Urothelium cell line (cell line): ENCODE data around the gene PRRT2.

Experiments used
- DNase-seq: peaks from one replicate; pipeline ENCODE4 v3.0.0; 2011; ENCODE audit warnings: low spot score, mixed read lengths
- FAIRE-seq: peaks from 2 replicates; lab custom pipeline; 2011; peaks lifted over from hg19 to GRCh38; lab: Jason Lieb, UNC

Gene PRRT2

DNA sequence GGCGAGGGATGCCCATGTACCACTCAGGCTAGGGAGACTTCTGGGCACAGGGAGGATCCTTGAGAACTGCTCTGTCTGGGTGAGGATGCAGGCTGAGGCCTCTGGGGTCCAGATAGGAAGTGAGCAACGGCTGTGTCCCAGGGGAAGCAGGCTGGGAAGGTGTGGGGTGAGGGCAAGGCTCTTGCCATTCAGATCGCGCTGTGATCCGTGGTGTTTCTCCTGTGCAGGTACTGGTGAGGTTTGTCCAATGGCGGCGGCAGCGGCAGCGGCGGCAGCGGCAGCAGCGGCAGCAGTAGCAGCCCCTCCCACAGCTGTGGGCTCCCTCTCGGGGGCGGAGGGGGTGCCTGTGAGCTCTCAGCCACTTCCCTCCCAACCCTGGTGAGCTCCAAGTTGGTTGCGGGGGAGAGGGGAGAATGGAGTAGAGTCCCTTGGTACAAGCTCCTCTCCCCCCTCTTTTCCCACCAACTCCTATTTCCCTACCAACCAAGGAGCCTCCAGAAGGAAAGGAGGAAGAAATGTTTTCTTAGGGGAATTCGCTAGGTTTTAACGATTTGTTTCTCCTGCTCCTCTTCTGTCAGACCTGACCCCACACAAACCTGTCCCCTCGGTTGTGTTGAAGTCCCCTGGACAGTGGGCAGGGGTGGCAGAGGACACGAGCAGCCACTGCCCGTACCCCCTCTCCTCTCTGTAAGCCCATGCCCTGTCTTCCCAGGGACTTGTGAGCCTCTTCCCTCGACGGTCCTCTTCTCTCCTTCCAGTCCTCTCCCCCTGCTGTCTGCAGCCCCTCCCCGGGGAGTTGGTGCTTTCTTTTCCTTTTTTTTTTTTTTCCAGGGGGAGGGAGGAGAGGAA, 1.9 kb upstream of the PRRT2 start:
- DNase-seq (no peak), FAIRE-seq (no peak)

- DNase-seq (no peak), FAIRE-seq (no peak)
Observed at GRCh38 chr16:29810699-29811169, 1.3 kb upstream of the PRRT2 start.

DNA sequence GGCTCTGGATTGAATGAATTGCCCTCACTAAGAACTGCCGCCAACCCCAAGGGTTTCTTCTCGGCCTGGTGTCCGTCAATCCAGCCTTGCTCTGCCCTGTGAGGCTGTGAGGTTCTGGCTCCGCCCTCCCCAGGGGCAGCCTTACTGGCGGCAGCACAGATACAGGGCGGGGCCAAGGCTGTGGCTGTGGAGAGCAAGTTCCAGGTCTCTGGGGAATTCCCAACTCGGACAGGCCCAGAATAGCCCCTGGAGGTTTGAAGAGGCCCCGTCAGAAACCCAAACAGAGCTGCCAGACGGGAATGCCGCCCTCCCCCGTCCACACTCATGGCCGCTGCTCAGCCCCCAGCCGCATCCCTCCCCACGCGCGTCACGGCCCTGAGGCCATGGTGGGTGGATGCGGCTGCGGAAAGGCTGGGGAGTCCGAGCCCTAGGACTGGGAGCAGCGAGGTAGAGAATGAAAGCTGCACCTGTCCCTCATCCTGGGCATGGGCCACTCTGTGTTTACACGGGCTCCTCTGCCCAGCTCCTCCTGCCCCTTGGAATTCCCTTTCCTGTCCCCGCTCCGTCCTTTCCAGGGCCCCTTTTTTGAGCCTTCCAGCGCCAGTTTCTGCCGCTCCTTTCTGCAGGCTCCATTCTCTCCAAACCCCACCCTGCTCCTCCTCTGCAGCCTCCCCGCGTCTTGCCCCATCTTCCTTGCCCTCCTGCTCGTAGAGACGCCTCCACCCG, 660 bp upstream of the PRRT2 start:
- DNase-seq (peak; percentile 87), FAIRE-seq (no peak)

DNA sequence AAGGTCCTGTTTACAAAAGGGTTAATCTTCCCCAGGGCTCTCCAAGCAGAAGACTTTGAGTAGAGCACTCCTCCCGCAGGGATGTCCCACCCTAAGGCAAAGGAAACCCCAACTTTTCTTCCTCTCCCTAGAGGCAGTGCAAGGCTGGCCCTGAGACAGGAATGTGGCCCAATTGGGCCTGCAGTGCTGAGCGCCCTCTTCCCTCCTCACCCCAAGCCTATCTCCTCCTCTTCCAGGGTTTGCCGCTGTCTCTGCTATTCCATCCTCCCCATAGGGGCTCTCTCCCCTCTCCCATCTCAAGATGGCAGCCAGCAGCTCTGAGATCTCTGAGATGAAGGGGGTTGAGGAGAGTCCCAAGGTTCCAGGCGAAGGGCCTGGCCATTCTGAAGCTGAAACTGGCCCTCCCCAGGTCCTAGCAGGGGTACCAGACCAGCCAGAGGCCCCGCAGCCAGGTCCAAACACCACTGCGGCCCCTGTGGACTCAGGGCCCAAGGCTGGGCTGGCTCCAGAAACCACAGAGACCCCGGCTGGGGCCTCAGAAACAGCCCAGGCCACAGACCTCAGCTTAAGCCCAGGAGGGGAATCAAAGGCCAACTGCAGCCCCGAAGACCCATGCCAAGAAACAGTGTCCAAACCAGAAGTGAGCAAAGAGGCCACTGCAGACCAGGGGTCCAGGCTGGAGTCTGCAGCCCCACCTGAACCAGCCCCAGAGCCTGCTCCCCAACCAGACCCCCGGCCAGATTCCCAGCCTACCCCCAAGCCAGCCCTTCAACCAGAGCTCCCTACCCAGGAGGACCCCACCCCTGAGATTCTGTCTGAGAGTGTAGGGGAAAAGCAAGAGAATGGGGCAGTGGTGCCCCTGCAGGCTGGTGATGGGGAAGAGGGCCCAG, 1.0 kb downstream of the PRRT2 start:
- FAIRE-seq (no peak), DNase-seq (no peak)

- DNase-seq = no peak
- no peak for FAIRE-seq
Observed at GRCh38 chr16:29813644-29814562, 1.9 kb downstream of the PRRT2 start.

DNA sequence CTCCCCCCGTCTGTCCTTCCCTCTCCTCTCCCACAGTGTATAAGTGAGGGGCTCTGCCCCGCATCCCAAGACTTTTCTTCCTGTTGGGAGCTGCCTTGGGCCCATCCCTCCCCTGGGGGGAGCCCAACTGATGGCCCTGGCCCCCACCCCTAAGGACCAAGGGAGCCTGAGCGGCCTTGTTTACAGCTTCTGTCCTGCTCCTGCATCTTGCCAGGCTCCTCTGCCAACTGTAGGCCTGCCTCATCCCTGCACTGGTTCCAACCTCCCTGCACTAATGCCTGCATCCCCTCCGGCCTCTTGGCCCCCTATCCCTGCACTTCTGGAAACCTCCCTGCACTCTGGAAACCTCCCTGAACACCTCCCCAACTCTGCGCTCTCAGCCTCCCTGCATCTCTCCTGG, 2.6 kb downstream of the PRRT2 start:
- DNase-seq = no peak
- no peak for FAIRE-seq

GRCh38 chr16:29815032-29815721, 3.2 kb downstream of the PRRT2 start:
- FAIRE-seq (no peak), DNase-seq (no peak)

GRCh38 chr16:29815793-29816693, 4.0 kb downstream of the PRRT2 start, which contains the start of gene PAGR1:
Gene PAGR1 (plus strand): TSS chr16:29816152. CDS start chr16:29816526, 374 bp downstream.
- peak; percentile 68 for FAIRE-seq
- DNase-seq = peak; percentile 91

DNA sequence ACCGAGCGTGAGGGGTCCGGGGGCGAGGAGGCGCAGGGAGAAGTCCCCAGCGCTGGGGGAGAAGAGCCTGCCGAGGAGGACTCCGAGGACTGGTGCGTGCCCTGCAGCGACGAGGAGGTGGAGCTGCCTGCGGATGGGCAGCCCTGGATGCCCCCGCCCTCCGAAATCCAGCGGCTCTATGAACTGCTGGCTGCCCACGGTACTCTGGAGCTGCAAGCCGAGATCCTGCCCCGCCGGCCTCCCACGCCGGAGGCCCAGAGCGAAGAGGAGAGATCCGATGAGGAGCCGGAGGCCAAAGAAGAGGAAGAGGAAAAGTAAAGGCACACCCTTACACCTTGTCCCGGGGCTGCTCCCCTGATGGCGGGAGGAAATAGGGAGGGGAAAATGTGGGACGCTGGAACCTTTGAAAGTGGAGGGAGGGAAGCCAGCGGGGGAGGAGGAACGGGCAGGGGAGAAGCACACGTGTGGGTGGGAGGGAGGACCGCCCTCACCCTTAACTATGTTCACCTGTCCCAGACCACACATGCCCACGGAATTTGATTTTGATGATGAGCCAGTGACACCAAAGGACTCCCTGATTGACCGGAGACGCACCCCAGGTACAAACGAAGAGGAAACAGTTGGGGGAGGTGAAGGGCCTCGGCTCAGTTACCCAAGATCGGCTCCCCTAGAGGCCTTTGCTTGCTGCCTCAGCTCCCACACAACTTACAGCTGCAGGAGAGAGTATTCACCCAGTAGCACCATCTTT, 4.9 kb downstream of the PRRT2 start:
- no peak for FAIRE-seq
- peak; percentile 61 for DNase-seq

- no peak for DNase-seq
- FAIRE-seq = no peak
Observed at GRCh38 chr16:29818082-29818481, 6.1 kb downstream of the PRRT2 start.

DNA sequence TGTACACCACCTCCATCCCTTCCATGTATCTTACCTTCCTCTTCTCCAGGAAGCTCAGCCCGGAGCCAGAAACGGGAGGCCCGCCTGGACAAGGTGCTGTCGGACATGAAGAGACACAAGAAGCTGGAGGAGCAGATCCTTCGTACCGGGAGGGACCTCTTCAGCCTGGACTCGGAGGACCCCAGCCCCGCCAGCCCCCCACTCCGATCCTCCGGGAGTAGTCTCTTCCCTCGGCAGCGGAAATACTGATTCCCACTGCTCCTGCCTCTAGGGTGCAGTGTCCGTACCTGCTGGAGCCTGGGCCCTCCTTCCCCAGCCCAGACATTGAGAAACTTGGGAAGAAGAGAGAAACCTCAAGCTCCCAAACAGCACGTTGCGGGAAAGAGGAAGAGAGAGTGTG, 7.5 kb downstream of the PRRT2 start:
- DNase-seq (no peak), FAIRE-seq (no peak)

DNA sequence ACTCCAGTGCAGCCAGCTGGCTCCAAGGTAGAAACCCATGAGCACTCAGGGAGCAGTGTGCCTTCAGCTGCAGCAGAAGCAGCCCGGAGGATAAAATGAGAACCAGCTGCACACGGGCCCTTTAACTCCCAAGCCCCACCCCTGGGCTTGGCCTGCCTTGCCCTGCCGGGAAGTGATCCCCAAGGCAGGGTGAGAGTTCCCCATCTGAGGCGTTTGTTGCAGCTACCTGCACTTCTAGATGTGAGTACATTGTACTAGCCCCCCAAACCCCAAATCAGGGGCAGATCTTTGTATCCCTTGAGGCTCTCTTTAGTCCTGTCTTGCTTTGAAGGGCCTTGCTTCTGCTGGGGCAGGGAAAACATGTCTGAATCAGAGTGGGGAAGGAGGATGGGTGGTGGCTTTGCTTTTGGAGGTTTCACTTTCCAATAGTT, 8.3 kb downstream of the PRRT2 start, which contains the start of gene MVP:
Gene MVP, plus strand, starts transcription at position 192 of the 431 bp plus-strand sequence. CDS start 10,088 bp downstream, outside the sequence.
- DNase-seq (no peak), FAIRE-seq (no peak)

DNA sequence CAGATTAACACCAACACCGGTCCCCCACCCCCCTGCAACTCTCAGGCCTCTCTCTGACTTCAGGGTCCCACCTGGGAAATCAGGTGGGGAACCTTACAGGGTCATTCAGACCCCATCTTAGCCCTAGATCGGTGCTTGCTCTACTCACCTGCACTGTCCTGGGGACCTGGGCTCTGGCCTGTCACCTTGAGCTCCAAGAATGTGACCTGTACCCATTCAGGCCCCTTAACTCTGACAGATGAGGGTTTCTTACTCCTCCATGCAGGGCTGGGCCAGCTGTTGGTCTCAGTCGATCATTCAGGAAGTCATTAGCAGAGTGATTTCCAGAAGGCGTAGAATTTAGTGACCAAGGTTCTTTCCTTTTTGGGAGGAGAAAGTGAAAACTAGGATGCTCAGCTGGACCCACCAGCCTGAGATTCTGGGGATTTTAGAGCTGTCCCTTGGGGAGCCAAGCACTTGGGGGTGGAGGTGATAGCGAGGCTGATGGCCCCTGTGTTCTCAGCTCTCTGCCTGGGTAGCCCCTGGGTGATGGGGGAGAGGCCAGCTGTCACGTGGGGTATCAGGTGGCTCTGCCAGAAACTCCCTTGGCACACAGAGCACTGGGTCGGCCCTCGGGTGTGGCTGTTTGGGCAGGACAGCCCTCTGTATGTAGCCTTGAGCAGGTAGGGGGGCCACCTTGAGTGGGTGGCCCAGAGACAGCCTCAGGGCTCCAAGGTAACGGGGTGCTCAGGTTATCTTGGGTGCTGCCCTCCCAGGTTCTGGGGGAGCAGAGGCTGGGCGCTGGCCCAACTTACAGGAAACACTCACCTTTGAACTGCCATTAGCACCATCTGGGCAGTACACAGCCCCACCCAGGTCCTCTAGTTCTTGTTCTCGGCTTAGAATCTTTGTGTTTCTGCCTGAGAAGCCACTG, 9.0 kb downstream of the PRRT2 start:
- FAIRE-seq (no peak), DNase-seq (no peak)

DNA sequence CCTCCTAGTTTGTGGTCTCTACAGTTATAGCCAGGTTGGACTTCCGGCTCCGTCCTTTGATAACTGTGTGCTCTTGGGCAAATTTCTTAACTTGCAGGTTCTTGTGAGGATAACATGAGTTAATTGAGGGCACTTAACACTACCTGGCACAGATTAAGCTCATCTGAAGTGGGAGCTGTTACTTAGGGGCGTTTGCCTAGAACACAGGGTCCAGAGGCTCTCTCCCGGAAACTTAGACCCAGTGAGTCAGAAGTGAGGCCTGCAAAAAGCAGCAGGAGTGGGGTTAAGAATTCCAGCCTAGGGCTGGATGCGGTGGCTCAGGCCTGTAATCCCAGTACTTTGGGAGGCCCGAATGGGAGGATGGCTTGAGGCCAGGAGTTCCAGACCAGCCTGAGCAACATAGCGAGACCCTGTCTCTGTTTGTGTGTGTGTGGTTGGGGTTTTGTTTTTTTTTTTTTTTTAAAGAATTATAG, 9.7 kb downstream of the PRRT2 start:
- DNase-seq = no peak
- FAIRE-seq = no peak

DNA sequence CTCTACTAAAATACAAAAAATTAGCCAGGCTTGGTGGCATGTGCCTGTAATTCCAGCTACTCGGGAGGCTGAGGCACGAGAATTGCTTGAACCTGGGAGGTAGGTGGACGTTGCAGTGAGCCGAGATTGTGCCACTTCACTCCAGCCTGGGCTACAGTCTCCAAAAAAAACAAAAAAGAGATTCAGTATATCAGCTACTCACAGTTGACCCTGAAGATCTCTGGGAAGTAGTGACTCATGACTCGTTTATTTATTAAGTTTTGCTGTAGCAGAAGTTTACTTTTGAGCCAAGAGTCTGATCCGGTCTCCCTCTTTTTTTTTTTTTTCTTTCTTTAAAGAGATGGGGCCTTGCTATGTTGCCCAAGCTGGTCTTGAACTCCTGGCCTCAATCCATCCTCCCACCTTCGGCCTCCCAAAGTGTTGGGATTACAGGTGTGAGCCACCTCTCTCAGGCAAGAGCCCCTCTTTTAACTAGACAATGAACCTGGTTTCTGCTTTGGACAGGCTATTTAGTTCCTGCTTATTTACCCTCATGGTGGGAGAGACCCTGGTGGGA, 12.7 kb downstream of the PRRT2 start:
- FAIRE-seq (no peak), DNase-seq (no peak)
